OCI-LY3 (cell line): ENCODE results near the gene CALM3.

Experiments
- H2AFZ ChIP-seq: fragments of 200-600, 300-600 bp; shearing (Covaris generic); 2 replicates; pipeline ENCODE4 v1.6.0; 2014; ENCODE audit warnings: antibody characterized with exemption, low read depth, low read length
- H3K27ac ChIP-seq: fragments of 200-600, 300-600 bp; sonication (generic); 2 replicates; pipeline ENCODE4 v1.5.1; 2014; ENCODE audit warnings: mild to moderate bottlenecking, low read length, moderate library complexity, mixed read lengths
- H3K27me3 ChIP-seq: fragments of 200-600, 300-600 bp; sonication (generic); 2 replicates; pipeline ENCODE4 v1.6.1; 2014; ENCODE audit warnings: low read depth, low read length, mixed read lengths
- H3K36me3 ChIP-seq: fragments of 200-600, 300-600 bp; sonication (generic); replicated peaks from 2 replicates; pipeline ENCODE3; 2014; ENCODE audit warnings: low read depth, low read length, mixed read lengths
- H3K4me1 ChIP-seq: fragments of 300-600, 200-600 bp; sonication (generic); 2 replicates; pipeline ENCODE4 v1.6.1; 2014; ENCODE audit warnings: low read length, mixed read lengths
- H3K4me2 ChIP-seq: fragments of 200-600, 300-600 bp; sonication (generic); 2 replicates; pipeline ENCODE4 v1.6.1; 2014; ENCODE audit warnings: low read length, mixed read lengths
- H3K4me3 ChIP-seq: fragments of 300-600, 200-600 bp; sonication (generic); 2 replicates; pipeline ENCODE4 v1.5.1; 2014; ENCODE audit warnings: antibody characterized with exemption, mild to moderate bottlenecking, low read length, moderate library complexity
- H3K79me2 ChIP-seq: fragments of 300-600, 200-600 bp; shearing (Covaris generic); 2 replicates; pipeline ENCODE4 v1.6.1; 2014; ENCODE audit warnings: mild to moderate bottlenecking, low read length, mixed read lengths
- H3K9ac ChIP-seq: fragments of 300-600, 200-600 bp; shearing (Covaris generic); 2 replicates; pipeline ENCODE4 v1.6.0; 2014; ENCODE audit warnings: mild to moderate bottlenecking, low read length, moderate library complexity
- H3K9me3 ChIP-seq: fragments of 200-600, 300-600 bp; shearing (Covaris generic); 2 replicates; pipeline ENCODE4 v1.6.1; 2014; ENCODE audit warnings: low read length, mixed read lengths; ENCODE audit not compliant: insufficient read depth
- H4K20me1 ChIP-seq: fragments of 200-600, 300-600 bp; sonication (generic); 2 replicates; pipeline ENCODE4 v1.6.1; 2016; ENCODE audit warnings: low read length, mixed read lengths; ENCODE audit not compliant: insufficient read depth
- CTCF ChIP-seq: fragments of 200-600, 300-600 bp; sonication (generic); IDR thresholded peaks from 2 replicates; pipeline ENCODE4 v1.5.1; 2014; ENCODE audit warnings: antibody characterized with exemption, low read length, low read depth
- EZH2phosphoT487 ChIP-seq: fragments of 200-600 bp; shearing (Covaris generic); IDR thresholded peaks from 2 replicates; pipeline ENCODE4 v1.6.1; 2018; ENCODE audit warnings: antibody characterized with exemption, mixed run types, low read depth

Gene CALM3

GRCh38 chr19:46634045-46634655, 33.0 kb downstream of the CALM3 start:
- Histone ChIP-seq H3K9ac (no peak overlapping the region), H3K4me2 (peak overlapping the region; percentile 45), H3K4me1 (peaks cover 27% of the 10 kb centered on the region)

GRCh38 chr19:46634656-46635218, 33.6 kb downstream of the CALM3 start:
- H3K79me2 ChIP-seq, result no peaks in the 10 kb centered on the region
- H3K27me3 ChIP-seq, result peaks cover 3% of the 10 kb centered on the region; the same call in 1 of the 2 replicates
- H3K4me1 ChIP-seq, result peaks cover 29% of the 10 kb centered on the region
- H3K9me3 ChIP-seq, result no peaks in the 10 kb centered on the region
- peak overlapping the region; percentile 45 for H3K4me2 ChIP-seq
- H3K36me3 ChIP-seq, result no peaks in the 10 kb centered on the region
- no peak overlapping the region for H3K27ac ChIP-seq
- H2AFZ ChIP-seq, result no peak overlapping the region
- no peak overlapping the region for H3K9ac ChIP-seq
- peak overlapping the region; percentile 54 for H3K4me3 ChIP-seq
- TF ChIP-seq EZH2phosphoT487 (no peak), CTCF (no peak)
- no peaks in the 10 kb centered on the region for H4K20me1 ChIP-seq

More at GRCh38 chr19:46634045-46634655, 33.0 kb downstream of the CALM3 start:
- no peaks in the 10 kb centered on the region for H3K9me3 ChIP-seq
- TF ChIP-seq CTCF, result no peak
- TF ChIP-seq EZH2phosphoT487, result no peak
- H4K20me1 ChIP-seq, result no peaks in the 10 kb centered on the region
- H3K4me3 ChIP-seq, result peak overlapping the region; percentile 54
- H3K36me3 ChIP-seq, result no peaks in the 10 kb centered on the region
- no peaks in the 10 kb centered on the region for H3K79me2 ChIP-seq
- H3K27me3 ChIP-seq, result 0 out of 2 replicates have a peak, but pooled peaks cover 3% of the 10 kb centered on the region
- no peak overlapping the region for H3K27ac ChIP-seq
- H2AFZ ChIP-seq, result no peak overlapping the region

GRCh38 chr19:46635920-46636761, 35.0 kb downstream of the CALM3 start, which contains the start of gene GNG8:
TSS of gene GNG8 (minus strand) at chr19:46636202. CDS start at chr19:46634682, 1,520 bp downstream.
- Histone ChIP-seq H3K4me1 (peaks cover 27% of the 10 kb centered on the region), H3K4me2 (peak within 1 kb of the TSS; percentile 96), H2AFZ (peak within 1 kb of the TSS; percentile 8; the same call in 1 of the 2 replicates), H3K9ac (peak within 1 kb of the TSS; percentile 47), H3K27ac (no peak within 1 kb of the TSS), H3K9me3 (no peaks in the 10 kb centered on the region), H3K36me3 (no peaks in the 10 kb centered on the region), H3K4me3 (peak within 1 kb of the TSS; percentile 79), H4K20me1 (no peaks in the 10 kb centered on the region), H3K79me2 (no peaks in the 10 kb centered on the region), H3K27me3 (peaks cover 15% of the 10 kb centered on the region)
- TF ChIP-seq EZH2phosphoT487, result no peak
- TF ChIP-seq CTCF, result no peak

- H3K79me2 ChIP-seq, result no peaks in the 10 kb centered on the region
- no peak overlapping the region for H3K27ac ChIP-seq
- H2AFZ ChIP-seq, result no peak overlapping the region
- peaks cover 18% of the 10 kb centered on the region for H3K27me3 ChIP-seq
- no peak overlapping the region for H3K9ac ChIP-seq
- H4K20me1 ChIP-seq, result no peaks in the 10 kb centered on the region
- no peak overlapping the region; the same call in 1 of the 2 replicates for H3K4me2 ChIP-seq
- H3K4me1 ChIP-seq, result peaks cover 26% of the 10 kb centered on the region
- H3K9me3 ChIP-seq, result no peaks in the 10 kb centered on the region
- H3K4me3 ChIP-seq, result no peak overlapping the region
- no peaks in the 10 kb centered on the region for H3K36me3 ChIP-seq
- TF ChIP-seq EZH2phosphoT487 (no peak), CTCF (no peak)
These were observed 36.1 kb downstream of the CALM3 start for GRCh38 chr19:46637224-46637623.
